AG09319 (cell line): ENCODE data around the gene HPCAL1.

Source experiments
- DNase-seq: peaks from one replicate; pipeline ENCODE4 v3.0.0-alpha.2; 2010; ENCODE audit warnings: low read depth; ENCODE audit errors: extremely low read depth
- TF ChIP-seq, protein P1 (sequence below): IDR thresholded peaks from 2 replicates; pipeline ENCODE4 v1.5.1; 2011; ENCODE audit warnings: low read depth, mild to moderate bottlenecking, inconsistent platforms, low read length, moderate library complexity

Gene HPCAL1

DNA sequence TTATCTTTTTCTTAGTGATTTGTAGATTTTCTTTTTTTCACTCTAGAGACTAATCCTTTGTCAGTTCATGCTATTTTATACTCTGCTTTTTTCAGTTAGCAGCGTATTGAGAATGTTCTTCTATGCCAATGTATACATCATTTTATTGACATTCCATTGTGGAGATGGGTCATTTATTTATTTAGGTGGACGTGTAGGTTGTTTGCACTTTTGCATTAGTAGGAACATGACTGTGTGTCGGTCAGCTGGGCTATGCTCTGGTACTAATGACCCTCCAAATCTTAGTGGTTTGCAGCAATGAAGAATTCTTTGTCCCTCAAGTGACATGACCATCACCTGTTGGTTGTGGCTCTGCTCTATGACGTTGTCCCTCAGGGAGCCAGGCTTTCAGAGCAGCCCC is 33.6 kb downstream of the HPCAL1 start:
- TF ChIP-seq, protein P1, sequence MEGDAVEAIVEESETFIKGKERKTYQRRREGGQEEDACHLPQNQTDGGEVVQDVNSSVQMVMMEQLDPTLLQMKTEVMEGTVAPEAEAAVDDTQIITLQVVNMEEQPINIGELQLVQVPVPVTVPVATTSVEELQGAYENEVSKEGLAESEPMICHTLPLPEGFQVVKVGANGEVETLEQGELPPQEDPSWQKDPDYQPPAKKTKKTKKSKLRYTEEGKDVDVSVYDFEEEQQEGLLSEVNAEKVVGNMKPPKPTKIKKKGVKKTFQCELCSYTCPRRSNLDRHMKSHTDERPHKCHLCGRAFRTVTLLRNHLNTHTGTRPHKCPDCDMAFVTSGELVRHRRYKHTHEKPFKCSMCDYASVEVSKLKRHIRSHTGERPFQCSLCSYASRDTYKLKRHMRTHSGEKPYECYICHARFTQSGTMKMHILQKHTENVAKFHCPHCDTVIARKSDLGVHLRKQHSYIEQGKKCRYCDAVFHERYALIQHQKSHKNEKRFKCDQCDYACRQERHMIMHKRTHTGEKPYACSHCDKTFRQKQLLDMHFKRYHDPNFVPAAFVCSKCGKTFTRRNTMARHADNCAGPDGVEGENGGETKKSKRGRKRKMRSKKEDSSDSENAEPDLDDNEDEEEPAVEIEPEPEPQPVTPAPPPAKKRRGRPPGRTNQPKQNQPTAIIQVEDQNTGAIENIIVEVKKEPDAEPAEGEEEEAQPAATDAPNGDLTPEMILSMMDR = no peak
- DNase-seq = no peak

DNA sequence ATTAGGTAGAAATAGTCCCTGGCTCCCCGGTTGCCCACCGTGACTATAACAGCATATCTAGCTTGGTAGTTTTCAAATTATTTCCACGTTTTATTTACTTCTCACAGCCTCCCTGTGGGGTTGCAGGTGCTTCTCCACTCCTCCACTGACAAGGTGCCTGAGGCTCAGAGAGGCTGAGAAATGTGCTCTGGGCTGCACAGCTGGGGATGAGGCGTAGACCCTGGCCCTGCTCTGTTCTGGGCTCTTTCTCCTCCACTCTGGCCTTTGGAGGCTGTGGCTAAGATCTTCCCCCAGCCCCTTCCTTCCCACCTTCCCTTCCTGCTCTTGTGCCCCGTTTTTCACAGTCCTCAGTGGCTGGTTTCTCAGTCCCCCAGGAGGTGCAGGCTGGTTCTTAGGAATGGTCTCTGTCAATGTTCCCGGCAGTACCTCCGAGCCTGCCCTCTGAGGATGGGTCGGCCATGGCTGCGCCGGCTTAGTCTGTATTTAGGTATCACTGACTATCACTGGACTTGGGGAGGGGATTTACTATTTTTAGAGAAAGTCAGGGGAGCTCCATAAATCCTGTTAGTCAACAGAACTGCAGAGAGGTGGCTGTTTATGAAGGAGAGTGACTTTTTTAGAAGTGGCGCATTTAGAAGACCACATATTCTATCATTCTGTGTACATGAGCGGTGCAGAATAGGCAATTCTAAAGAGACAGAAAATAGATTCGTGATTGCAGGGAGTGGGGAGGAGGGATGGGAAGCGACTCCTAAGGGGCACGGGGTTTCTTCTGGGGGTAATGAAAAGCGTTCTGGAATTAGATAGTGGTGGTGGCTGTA is 35.0 kb downstream of the HPCAL1 start:
- DNase-seq = no peak
- TF ChIP-seq, protein P1 = no peak

DNA sequence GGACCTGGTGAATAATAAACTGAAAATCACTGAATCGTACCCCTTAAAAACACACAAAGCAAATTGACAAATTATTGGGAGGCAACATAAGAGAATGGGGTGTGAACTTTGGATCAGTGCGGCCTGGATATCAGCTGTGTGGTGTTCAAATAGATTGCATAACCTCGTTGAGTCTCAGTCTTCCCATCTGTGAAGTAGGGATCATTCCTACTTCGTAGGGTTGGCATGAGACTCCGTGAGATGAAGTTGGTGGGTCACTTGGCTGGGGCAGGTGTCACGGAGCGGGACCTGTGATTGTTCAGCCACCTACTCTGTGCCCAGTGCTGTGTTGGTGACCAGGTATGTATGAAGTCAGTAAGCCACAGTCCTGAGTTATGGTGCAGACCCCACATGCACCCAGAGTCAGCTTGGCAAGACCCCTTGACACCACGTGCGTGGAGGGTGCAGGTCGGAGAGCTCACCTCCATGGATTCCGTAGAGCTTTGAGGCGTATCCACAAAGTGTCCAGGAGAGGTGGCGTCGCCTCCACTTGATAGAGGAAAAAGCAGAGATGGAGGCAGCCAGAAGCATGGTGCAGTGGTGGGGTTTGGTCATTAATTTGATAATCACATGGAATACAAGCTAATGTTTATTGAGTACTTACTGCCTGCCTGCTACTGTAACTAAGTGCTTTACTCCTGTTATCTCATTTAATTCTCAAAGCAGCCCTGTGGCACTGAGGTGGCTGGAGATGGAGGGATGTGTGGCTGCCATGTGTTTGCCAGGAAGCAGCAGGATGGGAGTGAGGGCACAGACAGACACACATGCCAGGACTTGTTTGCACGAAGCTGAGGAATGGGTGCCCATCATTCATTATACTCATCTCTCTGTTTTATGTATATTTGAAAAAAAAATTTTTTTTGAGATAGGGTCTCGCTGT is 35.8 kb downstream of the HPCAL1 start:
- TF ChIP-seq, protein P1 = no peak
- no peak for DNase-seq

DNA sequence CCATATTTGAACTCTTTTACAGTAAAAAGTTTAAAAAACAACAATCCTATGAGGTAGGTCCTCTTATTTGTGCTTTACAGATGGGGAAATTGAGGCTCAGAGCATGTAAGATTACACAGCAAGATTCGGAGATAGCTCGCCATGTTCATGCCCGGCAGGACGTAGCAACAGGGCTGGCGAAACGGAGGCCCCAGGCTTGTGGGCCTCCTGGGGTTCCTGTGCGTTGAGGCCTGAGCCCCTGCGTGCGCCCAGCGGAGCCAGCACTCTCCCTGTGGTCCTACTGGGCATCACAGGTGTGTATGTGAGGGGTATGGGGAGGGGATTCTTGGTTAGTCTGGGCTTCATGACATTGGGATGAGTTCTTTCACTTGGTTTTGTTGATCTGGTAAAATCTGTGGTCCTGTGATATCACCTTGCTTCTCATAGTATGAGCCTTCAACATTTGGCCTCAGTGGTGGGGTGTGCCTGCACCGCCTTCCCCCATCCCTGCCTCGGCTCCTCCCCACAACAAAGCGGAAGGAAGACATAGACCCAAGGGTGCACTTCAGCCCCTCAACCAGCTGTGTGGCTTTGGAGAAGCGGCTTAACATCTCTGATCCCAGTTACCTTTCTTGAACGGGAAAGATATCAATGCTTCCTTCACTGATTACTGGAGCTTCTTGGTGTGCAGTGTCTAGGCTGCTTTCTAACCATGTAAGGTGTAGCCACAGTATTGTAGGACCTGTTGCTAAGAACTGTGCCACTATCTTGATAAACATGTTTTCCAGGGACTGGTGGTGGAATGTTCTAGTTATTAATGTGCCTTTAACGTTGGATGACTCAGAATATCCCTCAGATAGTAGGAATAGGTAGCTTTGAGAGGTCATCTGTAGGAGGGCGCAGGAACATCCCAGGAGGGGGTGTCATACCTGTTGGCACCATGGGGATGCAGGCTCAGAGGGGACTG is 37.2 kb downstream of the HPCAL1 start:
- no peak for DNase-seq
- TF ChIP-seq, protein P1 = no peak

DNA sequence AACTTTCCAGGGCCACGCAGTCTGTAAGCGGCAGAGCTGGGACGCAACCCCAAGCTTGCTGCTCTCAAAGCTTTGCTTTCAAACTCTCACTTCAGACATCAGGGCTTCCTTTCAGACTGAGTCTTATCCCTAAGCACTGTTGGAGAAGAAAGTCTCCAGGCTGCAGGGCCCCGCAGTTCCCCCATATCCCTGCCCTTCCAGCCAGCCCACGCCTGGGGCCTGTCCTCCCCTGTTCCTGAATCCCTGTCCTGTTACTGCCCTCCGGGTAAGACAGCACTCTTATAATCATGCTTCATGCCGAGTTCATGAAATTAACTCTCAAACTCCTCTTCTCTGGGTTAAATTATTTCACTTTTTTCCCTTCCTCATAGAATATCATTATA is 37.9 kb downstream of the HPCAL1 start:
- DNase-seq = no peak
- TF ChIP-seq, protein P1 = no peak

DNA sequence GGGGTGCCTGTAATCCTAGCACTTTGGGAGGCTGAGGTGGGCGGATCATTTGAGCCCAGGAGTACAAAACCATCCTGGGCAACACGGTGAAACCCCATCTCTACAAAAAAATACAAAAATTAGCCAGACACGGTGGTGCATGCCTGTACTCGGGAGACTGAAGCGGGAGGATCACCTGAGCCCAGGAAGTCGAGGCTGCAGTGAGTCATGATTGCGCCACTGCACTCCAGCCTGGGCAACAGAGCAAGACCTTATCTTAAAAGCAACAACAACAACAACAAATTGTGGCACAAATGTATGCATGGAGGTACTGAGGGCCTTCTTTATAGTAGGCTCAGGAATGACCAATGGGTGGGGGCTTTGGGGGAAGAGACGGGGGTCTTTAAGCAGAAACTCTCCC is 38.5 kb downstream of the HPCAL1 start:
- TF ChIP-seq, protein P1 = no peak
- no peak for DNase-seq
